NB4 (cell line): ENCODE measurements around the gene MESP1.

ENCODE experiments used
- MYC ChIP-seq: IDR thresholded peaks from 2 replicates; pipeline ENCODE4 v1.6.1; 2011; ENCODE audit warnings: low read depth, low read length
- POLR2A ChIP-seq: IDR thresholded peaks from 2 replicates; pipeline ENCODE4 v1.6.1; 2011; ENCODE audit warnings: mild to moderate bottlenecking; ENCODE audit not compliant: insufficient read length; ENCODE audit errors: extremely low read depth
- TF ChIP-seq, protein P1 (sequence below): IDR thresholded peaks from one replicate; pipeline ENCODE4 v1.5.1; 2012; ENCODE audit warnings: low read depth, low read length
- TF ChIP-seq, protein P2 (sequence below): IDR thresholded peaks from 2 replicates; pipeline ENCODE4 v1.6.1; 2011; ENCODE audit warnings: low read depth, low read length

DNA sequence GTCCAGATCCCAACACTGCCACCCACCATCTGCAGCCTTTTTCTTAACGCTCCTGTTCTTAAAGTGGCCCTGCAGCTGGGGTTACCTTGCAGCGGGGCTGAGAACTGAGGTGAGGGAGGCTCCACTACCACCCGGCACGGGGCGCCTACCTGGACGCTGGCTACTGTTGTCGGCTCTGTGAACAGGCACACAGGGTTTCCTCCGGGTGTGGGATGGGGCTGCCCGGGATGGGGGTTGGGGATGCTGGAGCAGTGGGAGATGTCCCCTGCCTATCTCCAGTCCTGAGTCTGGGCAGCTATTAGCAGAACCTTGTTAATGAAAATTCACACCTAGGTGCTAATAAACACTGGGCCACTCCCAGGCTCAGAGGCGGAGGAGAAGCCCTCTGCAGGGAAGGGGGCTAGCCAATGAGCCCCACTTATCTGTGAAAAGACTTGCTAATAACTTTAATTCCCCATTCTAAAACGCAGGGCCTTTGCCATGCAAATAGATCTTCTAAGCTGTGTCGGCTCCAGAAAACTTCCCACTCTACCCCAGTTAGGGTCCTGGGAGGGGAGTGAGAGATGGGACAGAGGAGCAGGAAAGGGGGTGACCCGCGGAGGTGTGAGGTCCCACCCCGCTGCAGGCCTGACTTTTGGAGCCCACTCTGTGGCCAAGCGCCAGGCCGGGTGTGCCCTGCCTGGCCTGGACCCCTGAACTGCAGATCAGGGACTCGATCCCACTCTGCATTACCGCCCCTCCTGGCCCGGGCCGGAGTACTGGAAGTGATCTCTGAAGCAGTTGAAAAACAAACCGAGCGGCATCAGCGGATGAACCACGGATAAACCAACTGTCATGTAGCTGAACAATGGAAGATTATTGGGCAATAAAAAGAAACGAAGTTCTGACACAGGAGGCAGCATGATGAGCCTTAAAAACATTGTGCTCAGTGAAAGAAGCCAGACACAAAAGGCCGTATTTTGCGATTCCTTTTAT, 3.1 kb downstream of the MESP1 start:
- TF ChIP-seq, protein P1, sequence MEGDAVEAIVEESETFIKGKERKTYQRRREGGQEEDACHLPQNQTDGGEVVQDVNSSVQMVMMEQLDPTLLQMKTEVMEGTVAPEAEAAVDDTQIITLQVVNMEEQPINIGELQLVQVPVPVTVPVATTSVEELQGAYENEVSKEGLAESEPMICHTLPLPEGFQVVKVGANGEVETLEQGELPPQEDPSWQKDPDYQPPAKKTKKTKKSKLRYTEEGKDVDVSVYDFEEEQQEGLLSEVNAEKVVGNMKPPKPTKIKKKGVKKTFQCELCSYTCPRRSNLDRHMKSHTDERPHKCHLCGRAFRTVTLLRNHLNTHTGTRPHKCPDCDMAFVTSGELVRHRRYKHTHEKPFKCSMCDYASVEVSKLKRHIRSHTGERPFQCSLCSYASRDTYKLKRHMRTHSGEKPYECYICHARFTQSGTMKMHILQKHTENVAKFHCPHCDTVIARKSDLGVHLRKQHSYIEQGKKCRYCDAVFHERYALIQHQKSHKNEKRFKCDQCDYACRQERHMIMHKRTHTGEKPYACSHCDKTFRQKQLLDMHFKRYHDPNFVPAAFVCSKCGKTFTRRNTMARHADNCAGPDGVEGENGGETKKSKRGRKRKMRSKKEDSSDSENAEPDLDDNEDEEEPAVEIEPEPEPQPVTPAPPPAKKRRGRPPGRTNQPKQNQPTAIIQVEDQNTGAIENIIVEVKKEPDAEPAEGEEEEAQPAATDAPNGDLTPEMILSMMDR: no peak
- TF ChIP-seq POLR2A: no peak
- TF ChIP-seq, protein P2, sequence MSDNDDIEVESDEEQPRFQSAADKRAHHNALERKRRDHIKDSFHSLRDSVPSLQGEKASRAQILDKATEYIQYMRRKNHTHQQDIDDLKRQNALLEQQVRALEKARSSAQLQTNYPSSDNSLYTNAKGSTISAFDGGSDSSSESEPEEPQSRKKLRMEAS: no peak
- no peak for TF ChIP-seq MYC
